HG03175 (cell line): ENCODE measurements around the gene MORN4.
A peak's percentile ranks its signal among the peaks of the same experiment; 100 is the strongest.
"Not testable (repeated sequence)": the region's sequence is repeated elsewhere in the genome, so short reads cannot be mapped to it uniquely, and the experiment has no call there.

Experiments used
- ATAC-seq: cut with Tn5 transposase; IDR thresholded peaks from one replicate; pipeline ENCODE4 v1.9.1; 2021; ENCODE audit warnings: mild to moderate bottlenecking, moderate library complexity; ENCODE audit not compliant: unreplicated experiment

The MORN4 gene

GRCh38 chr10:97632949-97633884, at the start of gene MORN4:
MORN4 (minus strand) TSS chr10:97633500; CDS start chr10:97619653, 13,847 bp downstream.
- ATAC-seq = peak; percentile 100

GRCh38 chr10:97682042-97682441, 48.7 kb upstream of the MORN4 start:
- ATAC-seq = no peak

- no peak for ATAC-seq
Measured at GRCh38 chr10:97679594-97679993, 46.3 kb upstream of the MORN4 start.

GRCh38 chr10:97676770-97677581, 43.7 kb upstream of the MORN4 start:
- ATAC-seq = peak; percentile 82

- no peak for ATAC-seq
Measured at GRCh38 chr10:97675222-97675621, 41.9 kb upstream of the MORN4 start.

DNA sequence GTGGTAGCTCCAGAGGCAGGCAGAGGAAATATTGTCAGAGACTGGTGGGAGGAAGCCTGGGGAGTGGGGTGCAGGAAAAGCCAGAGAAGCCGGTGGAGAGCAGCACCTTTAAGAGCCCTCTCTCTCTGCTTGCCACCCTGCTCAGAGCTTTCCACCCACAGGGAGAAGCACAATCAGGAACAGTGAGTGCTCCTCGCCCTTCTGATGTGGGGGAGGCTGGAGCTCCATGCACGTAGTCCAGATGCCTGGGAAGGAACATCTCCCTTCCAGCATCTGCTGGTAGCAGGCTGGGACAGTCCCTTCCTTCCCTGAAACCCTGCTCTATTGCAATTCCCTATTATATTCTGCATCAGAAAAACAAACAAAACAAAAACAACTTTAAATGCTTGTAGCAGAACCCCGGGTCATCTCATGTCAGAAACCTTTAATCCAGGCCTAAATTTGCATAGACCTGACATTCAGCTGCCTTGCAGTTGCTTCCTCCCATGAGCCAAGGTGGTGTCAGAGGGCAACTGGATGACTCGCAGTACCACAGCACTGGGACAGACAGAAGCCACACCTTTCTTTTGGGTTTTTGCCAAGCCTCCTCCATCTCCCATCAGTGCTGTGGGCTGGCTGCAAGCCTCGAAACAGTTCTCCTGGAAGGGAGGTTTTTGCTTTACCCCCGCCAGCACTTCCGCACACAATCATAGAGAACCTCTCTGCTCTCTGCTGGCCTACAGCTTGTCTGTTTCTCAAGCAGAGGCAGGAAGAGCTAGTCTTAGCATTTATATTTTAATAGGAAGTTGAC, 40.6 kb upstream of the MORN4 start:
- ATAC-seq = no peak

GRCh38 chr10:97669571-97669970, 36.3 kb upstream of the MORN4 start:
- ATAC-seq = no peak

GRCh38 chr10:97667463-97667862, 34.2 kb upstream of the MORN4 start:
- no peak for ATAC-seq

DNA sequence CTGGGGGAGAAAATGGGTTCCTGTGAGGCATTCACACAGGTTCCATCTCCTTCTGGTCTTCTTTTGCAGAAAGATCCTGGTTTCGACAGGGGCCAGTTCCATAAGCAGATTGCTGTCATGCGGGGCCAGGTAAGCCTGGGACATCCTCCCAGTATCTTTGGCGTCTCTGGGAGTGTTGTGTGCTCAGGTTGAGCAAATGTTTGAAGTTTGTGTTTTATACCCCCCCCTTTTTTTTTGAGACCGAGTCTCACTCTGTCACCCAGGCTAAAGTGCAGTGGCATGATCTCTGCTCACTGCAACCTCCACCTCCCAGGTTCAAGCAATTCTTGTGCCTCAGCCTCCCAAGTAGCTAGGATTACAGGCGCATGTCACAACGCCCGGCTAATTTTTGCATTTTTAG, 33.7 kb upstream of the MORN4 start:
- ATAC-seq = no peak

DNA sequence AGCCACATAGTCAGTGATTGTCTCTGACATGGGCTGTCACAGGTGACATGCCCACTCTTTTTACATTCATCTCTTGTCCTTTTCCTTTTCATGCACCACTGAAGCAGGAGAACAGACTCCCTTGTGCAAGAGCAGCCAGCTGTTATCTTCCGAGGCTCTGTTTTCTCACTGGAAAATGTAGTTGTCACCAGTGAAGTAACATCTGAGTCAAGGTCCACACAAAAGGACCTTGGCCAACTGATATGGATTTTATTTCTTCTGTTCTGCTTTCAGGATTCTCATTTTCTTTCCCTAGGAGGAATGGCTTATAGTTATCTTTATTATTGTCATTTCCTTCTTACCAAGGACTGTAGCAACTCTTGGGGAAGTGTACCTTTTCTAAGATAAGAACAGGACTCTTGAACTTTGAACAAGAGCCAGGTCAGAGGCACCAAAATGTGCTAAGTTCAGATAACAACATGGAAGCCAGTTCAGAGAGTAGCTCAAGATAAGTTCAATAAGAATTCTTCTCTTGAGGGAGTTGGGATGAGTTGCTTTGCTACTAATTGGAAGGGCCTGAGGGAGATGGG, 31.1 kb upstream of the MORN4 start:
- no peak for ATAC-seq

DNA sequence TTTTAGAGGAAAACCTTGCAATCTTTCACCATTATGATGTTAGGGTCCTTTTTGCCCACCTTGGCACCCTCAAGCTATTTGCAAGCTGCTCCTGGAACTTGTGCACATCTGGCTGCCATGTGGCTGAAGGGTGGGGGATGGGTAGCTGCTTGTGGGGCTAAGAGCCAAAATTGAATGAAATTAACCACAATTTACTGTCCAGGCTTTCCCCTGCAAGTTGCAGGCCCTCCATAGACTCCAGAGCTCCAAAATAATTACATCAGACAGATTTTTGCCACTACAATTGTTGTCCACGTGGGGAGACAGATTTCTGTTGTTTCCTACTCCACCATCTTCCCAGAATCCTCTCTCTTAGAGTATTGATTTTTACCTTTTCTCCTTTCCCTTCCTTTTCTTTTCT, 26.3 kb upstream of the MORN4 start:
- no peak for ATAC-seq

DNA sequence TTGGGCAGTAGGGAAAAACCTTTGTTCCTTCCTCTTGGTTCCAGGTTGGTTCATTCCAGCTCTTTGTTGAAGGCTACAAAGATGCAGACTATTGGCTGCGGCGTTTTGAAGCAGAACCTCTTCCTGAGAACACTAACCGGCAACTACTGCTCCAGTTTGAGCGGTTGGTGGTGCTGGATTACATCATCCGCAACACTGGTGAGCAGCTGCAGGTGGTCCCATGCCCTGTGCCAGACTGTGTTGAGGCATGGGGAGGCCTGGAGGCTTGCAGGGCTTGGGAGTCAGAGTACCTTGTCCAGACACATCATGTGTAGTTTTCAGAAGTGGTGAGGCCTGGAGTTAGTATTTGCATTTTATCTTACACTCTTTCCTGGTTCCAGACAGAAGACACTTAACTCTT, 23.5 kb upstream of the MORN4 start:
- ATAC-seq = no peak

DNA sequence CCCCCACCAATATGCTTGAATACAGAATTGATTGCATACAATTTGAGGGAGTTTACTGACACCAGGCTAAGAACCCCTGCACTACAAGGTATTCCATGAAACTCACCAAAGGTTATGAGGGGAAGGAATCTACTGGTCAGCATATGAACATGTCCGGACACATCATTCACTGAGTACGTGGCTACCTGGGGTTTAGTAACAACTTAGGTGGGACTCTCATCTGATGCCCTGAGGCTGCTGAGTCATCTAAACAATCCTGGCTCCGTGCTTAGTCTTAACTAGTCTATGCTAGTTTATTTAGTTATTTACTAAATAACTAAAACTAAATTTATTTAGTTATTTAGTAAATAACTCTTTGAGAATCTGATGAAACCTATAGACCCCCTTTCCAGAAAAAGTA, 18.5 kb upstream of the MORN4 start:
- ATAC-seq = no peak

- ATAC-seq = no peak
Measured at GRCh38 chr10:97650726-97651125, 17.4 kb upstream of the MORN4 start.

GRCh38 chr10:97649405-97649750, 16.1 kb upstream of the MORN4 start:
- not testable (repeated sequence) for ATAC-seq

- ATAC-seq = peak; percentile 97
Measured at GRCh38 chr10:97648562-97649404, 15.5 kb upstream of the MORN4 start.

GRCh38 chr10:97647556-97647955, 14.3 kb upstream of the MORN4 start:
- ATAC-seq = no peak

DNA sequence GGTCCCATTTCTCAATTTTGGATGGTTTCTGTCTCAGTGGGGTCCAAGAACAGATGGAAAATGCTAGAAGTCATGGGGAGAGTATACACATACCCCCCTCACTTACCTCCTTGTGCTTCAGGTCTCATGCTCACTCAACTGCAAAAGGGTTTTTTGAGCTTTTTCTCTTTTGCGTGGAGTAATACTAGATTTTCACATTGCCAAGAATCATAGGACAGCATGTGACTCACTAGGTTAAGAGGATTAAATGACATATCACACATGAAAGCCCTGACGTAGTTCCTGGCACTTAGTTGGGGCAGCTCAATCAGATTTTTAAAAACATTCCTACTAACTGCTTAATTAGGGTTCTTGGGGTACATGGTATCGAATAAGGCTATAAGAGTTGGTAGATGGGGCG, 11.6 kb upstream of the MORN4 start:
- no peak for ATAC-seq

DNA sequence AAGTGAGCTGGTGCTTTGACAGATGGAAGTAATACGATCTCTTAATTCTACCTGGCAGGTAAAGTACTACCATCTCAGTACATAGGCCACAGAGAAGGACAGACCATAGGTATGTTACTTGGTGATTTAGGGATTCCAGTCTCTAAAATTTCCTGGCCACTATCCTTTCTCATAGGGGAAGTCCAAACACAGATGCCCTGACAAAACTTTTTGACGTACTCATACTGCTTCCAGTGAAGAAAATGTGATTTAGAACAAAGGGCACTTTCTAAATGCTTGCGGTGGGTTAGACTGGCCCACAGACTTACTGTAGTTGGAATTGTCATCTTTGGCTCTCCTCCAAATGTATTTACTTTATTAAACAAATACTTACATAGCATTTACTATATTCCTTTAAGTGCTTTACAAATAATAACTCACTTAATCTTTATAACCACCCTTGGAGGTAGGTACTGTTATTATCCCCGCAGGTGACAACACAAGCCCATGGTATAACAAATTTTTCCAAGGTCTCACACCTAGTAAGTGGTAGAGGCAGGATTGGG, 10.2 kb upstream of the MORN4 start:
- ATAC-seq = no peak
